Measurements from ENCODE around the gene CEP72.

- TF ChIP-seq, protein P1, sequence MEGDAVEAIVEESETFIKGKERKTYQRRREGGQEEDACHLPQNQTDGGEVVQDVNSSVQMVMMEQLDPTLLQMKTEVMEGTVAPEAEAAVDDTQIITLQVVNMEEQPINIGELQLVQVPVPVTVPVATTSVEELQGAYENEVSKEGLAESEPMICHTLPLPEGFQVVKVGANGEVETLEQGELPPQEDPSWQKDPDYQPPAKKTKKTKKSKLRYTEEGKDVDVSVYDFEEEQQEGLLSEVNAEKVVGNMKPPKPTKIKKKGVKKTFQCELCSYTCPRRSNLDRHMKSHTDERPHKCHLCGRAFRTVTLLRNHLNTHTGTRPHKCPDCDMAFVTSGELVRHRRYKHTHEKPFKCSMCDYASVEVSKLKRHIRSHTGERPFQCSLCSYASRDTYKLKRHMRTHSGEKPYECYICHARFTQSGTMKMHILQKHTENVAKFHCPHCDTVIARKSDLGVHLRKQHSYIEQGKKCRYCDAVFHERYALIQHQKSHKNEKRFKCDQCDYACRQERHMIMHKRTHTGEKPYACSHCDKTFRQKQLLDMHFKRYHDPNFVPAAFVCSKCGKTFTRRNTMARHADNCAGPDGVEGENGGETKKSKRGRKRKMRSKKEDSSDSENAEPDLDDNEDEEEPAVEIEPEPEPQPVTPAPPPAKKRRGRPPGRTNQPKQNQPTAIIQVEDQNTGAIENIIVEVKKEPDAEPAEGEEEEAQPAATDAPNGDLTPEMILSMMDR (IDR thresholded peaks at IDR 0.05; ENCODE audit: low read depth, low read length), result no peak
- no peak for TF ChIP-seq EZH2phosphoT487 (IDR thresholded peaks at IDR 0.05; ENCODE audit: low read depth)
Observed at GRCh38 chr5:610744-611730, 1.1 kb upstream of the CEP72 start.

Measured in OCI-LY3 (cell line).